Mesenchymal stem cell (in vitro differentiated cells and primary cell): ENCODE data around the gene KANK2.

Experiments
- DNase-seq: peaks from one replicate; pipeline ENCODE4 v3.0.0-alpha.2; 2013
- H2AFZ ChIP-seq: one replicate; pipeline ENCODE4 v1.6.1; 2013; ENCODE audit warnings: low read depth, mild to moderate bottlenecking, control low read depth, inconsistent platforms, low read length, moderate library complexity
- H2AK5ac ChIP-seq: 2 replicates; pipeline ENCODE4 v1.6.1; 2013; ENCODE audit warnings: low read length, moderate library complexity, mild to moderate bottlenecking, inconsistent platforms; ENCODE audit not compliant: severe bottlenecking
- H2BK120ac ChIP-seq: one replicate; pipeline ENCODE4 v1.6.1; 2013; ENCODE audit warnings: low read depth, mild to moderate bottlenecking, inconsistent platforms, low read length, moderate library complexity
- H2BK12ac ChIP-seq, 2 experiments: one replicate each; pipeline ENCODE4 v1.6.1; 2013; ENCODE audit warnings: inconsistent platforms in 2 of 2, low read length in 2 of 2, mild to moderate bottlenecking in 2 of 2, moderate library complexity in 2 of 2, control low read depth in 1 of 2
- H2BK15ac ChIP-seq: one replicate; pipeline ENCODE4 v1.6.1; 2013; ENCODE audit warnings: mild to moderate bottlenecking, low read depth, inconsistent platforms; ENCODE audit not compliant: poor library complexity, severe bottlenecking
- H2BK5ac ChIP-seq: 2 replicates; pipeline ENCODE4 v1.6.1; 2013; ENCODE audit warnings: low read depth, mild to moderate bottlenecking, low read length, control low read depth, inconsistent platforms; ENCODE audit not compliant: poor library complexity, severe bottlenecking
- H3K14ac ChIP-seq, 2 experiments: one replicate each; pipeline ENCODE4 v1.6.1; 2013; ENCODE audit warnings: inconsistent platforms in 2 of 2, low read length in 2 of 2, control low read depth in 1 of 2, mild to moderate bottlenecking in 1 of 2, moderate library complexity in 1 of 2
- H3K18ac ChIP-seq, 2 experiments: one replicate each; pipeline ENCODE4 v1.6.1; 2013; ENCODE audit warnings: inconsistent platforms in 2 of 2, low read length in 2 of 2, control low read depth in 1 of 2, low read depth in 1 of 2, mild to moderate bottlenecking in 1 of 2
- H3K23ac ChIP-seq, 2 experiments: one replicate each; pipeline ENCODE4 v1.6.1; 2013; ENCODE audit warnings: inconsistent platforms in 2 of 2, low read length in 2 of 2, mild to moderate bottlenecking in 2 of 2, moderate library complexity in 2 of 2, control low read depth in 1 of 2
- H3K27ac ChIP-seq: 2 replicates; pipeline ENCODE4 v1.5.1; 2013; ENCODE audit warnings: mild to moderate bottlenecking, moderate library complexity, low read length, control low read depth, inconsistent platforms; ENCODE audit not compliant: poor library complexity, severe bottlenecking
- H3K27me3 ChIP-seq, 2 experiments: 2 replicates each; pipeline versions ENCODE4 v1.6.1 to v1.7.0; 2013; ENCODE audit warnings: low read length in 2 of 2, mild to moderate bottlenecking in 2 of 2, moderate library complexity in 2 of 2, control low read depth in 1 of 2, inconsistent platforms in 1 of 2; ENCODE audit not compliant: control insufficient read depth in 1 of 2, insufficient read depth in 1 of 2
- H3K36me3 ChIP-seq, 2 experiments: 2 replicates each; pipeline versions ENCODE4 v1.6.1 to v1.7.0; 2013; ENCODE audit warnings: low read length in 2 of 2, control low read depth in 1 of 2, inconsistent platforms in 1 of 2, low read depth in 1 of 2, mild to moderate bottlenecking in 1 of 2; ENCODE audit not compliant: insufficient read depth in 2 of 2, control insufficient read depth in 1 of 2
- H3K4ac ChIP-seq, 2 experiments: one replicate each; pipeline ENCODE4 v1.6.1; 2013; ENCODE audit warnings: inconsistent platforms in 2 of 2, low read length in 2 of 2, mild to moderate bottlenecking in 2 of 2, moderate library complexity in 2 of 2, control low read depth in 1 of 2, low read depth in 1 of 2
- H3K4me1 ChIP-seq: 2 replicates; pipeline ENCODE4 v1.6.1; 2013; ENCODE audit warnings: low read depth, low read length, control low read depth; ENCODE audit not compliant: control insufficient read depth, insufficient read depth
- H3K4me2 ChIP-seq: 2 replicates; pipeline ENCODE4 v1.6.1; 2013; ENCODE audit warnings: low read length, mild to moderate bottlenecking, inconsistent platforms; ENCODE audit not compliant: poor library complexity, severe bottlenecking
- H3K4me3 ChIP-seq, 2 experiments: 2 replicates each; pipeline versions ENCODE4 v1.5.1 to v1.7.0; 2013; ENCODE audit warnings: low read length in 2 of 2, mild to moderate bottlenecking in 2 of 2, control low read depth in 1 of 2, low read depth in 1 of 2; ENCODE audit not compliant: insufficient read depth in 1 of 2
- H3K79me1 ChIP-seq: replicated peaks from 2 replicates; pipeline ENCODE4 v1.6.1; 2013; ENCODE audit warnings: mild to moderate bottlenecking, control low read depth, low read length, inconsistent platforms; ENCODE audit not compliant: poor library complexity, severe bottlenecking
- H3K9ac ChIP-seq: 2 replicates; pipeline ENCODE4 v1.7.0; 2013; ENCODE audit warnings: mild to moderate bottlenecking, low read length, moderate library complexity
- H3K9me3 ChIP-seq: 2 replicates; pipeline ENCODE4 v1.7.0; 2013; ENCODE audit warnings: mild to moderate bottlenecking, low read length; ENCODE audit not compliant: control insufficient read depth
- H4K8ac ChIP-seq: one replicate; pipeline ENCODE4 v1.6.1; 2013; ENCODE audit warnings: inconsistent platforms, mild to moderate bottlenecking, low read length, moderate library complexity
- H4K91ac ChIP-seq: one replicate; pipeline ENCODE4 v1.6.1; 2013; ENCODE audit warnings: mild to moderate bottlenecking, low read length, inconsistent platforms
- WGBS: methylation state at CpG from one replicate; pipeline ENCODE4 v1.1.7; 2013; ENCODE audit warnings: mixed read lengths; 5-methylcytosine and 5-hydroxymethylcytosine counted together

Gene KANK2

GRCh38 chr19:11234486-11235075 lies 37.2 kb upstream of the KANK2 start:
- Histone ChIP-seq H2BK5ac (no peak overlapping the region), H2BK120ac (no peak overlapping the region), H4K91ac (no peak overlapping the region), H3K4me2 (no peak overlapping the region), H2AK5ac (no peak overlapping the region), H4K8ac (no peak overlapping the region), H3K9ac (no peak overlapping the region), H3K4ac (no peak overlapping the region), H2AFZ (no peak overlapping the region), H3K9me3 (peaks cover 4% of the 10 kb centered on the region), H3K27ac (no peak overlapping the region), H3K23ac (no peak overlapping the region), H2BK15ac (no peak overlapping the region), H3K79me1 (no peaks in the 10 kb centered on the region), H2BK12ac (no peak overlapping the region), H3K4me1 (peaks cover 3% of the 10 kb centered on the region), H3K27me3 (no peaks in the 10 kb centered on the region), H3K18ac (no peak overlapping the region), H3K14ac (no peak overlapping the region), H3K4me3 (no peak overlapping the region), H3K36me3 (peaks cover 44 to 67% of the 10 kb centered on the region in 2 experiments)
- no peak for DNase-seq
- WGBS = 90% methylated on average over 5 of the region's 5 CpGs

- H3K23ac ChIP-seq = no peak overlapping the region
Observed at GRCh38 chr19:11233073-11233472, 35.7 kb upstream of the KANK2 start.

GRCh38 chr19:11232555-11232954 lies 35.2 kb upstream of the KANK2 start:
- Histone ChIP-seq H3K27me3 (no peaks in the 10 kb centered on the region), H4K8ac (no peak overlapping the region), H3K9ac (no peak overlapping the region), H3K23ac (no peak overlapping the region), H3K36me3 (peaks cover 25 to 54% of the 10 kb centered on the region in 2 experiments), H3K79me1 (no peaks in the 10 kb centered on the region), H3K4me1 (no peaks in the 10 kb centered on the region), H3K9me3 (no peaks in the 10 kb centered on the region), H3K14ac (no peak overlapping the region), H3K4me2 (no peak overlapping the region), H2BK120ac (no peak overlapping the region), H2AFZ (no peak overlapping the region), H4K91ac (no peak overlapping the region), H3K18ac (no peak overlapping the region), H3K4me3 (no peak overlapping the region), H2BK5ac (no peak overlapping the region), H2AK5ac (no peak overlapping the region), H2BK15ac (no peak overlapping the region), H3K27ac (no peak overlapping the region), H3K4ac (no peak overlapping the region), H2BK12ac (no peak overlapping the region)
- WGBS = 87% methylated on average over 4 of the region's 4 CpGs
- no peak for DNase-seq

More at GRCh38 chr19:11233073-11233472, 35.7 kb upstream of the KANK2 start:
- no peak overlapping the region for H3K27ac ChIP-seq
- no peak overlapping the region for H2AFZ ChIP-seq
- H3K79me1 ChIP-seq = no peaks in the 10 kb centered on the region
- no peak overlapping the region for H4K8ac ChIP-seq
- H3K4me3 ChIP-seq = no peak overlapping the region
- H3K4me1 ChIP-seq = no peaks in the 10 kb centered on the region
- no peak overlapping the region for H2BK12ac ChIP-seq
- H4K91ac ChIP-seq = no peak overlapping the region
- H2BK15ac ChIP-seq = no peak overlapping the region
- H2AK5ac ChIP-seq = no peak overlapping the region
- H3K27me3 ChIP-seq = no peaks in the 10 kb centered on the region
- no peak overlapping the region for H3K18ac ChIP-seq
- no peak overlapping the region for H3K9ac ChIP-seq
- H3K14ac ChIP-seq = no peak overlapping the region
- H2BK120ac ChIP-seq = no peak overlapping the region
- no peaks in the 10 kb centered on the region for H3K9me3 ChIP-seq
- no peak overlapping the region for H3K4me2 ChIP-seq
- H3K4ac ChIP-seq = no peak overlapping the region
- WGBS = 95% methylated on average over 15 of the region's 15 CpGs
- H3K36me3 ChIP-seq = peaks cover 29 to 59% of the 10 kb centered on the region in 2 experiments
- DNase-seq = no peak
- H2BK5ac ChIP-seq = no peak overlapping the region

- Histone ChIP-seq H3K4me2 (no peak overlapping the region), H2AK5ac (no peak overlapping the region), H2BK120ac (no peak overlapping the region), H4K91ac (no peak overlapping the region), H4K8ac (no peak overlapping the region), H2BK15ac (no peak overlapping the region), H2BK12ac (no peak overlapping the region), H3K27me3 (no peaks in the 10 kb centered on the region), H3K9ac (no peak overlapping the region), H2BK5ac (no peak overlapping the region), H3K18ac (no peak overlapping the region), H3K4me1 (no peaks in the 10 kb centered on the region), H3K14ac (no peak overlapping the region), H2AFZ (no peak overlapping the region), H3K79me1 (no peaks in the 10 kb centered on the region), H3K23ac (no peak overlapping the region), H3K27ac (no peak overlapping the region), H3K36me3 (peaks cover 32 to 52% of the 10 kb centered on the region in 2 experiments), H3K4ac (no peak overlapping the region), H3K9me3 (no peaks in the 10 kb centered on the region), H3K4me3 (no peak overlapping the region)
- 88% methylated on average over 7 of the region's 7 CpGs for WGBS
- DNase-seq = no peak
Observed at GRCh38 chr19:11230621-11231386, 33.5 kb upstream of the KANK2 start.
